GM19025 (cell line): ENCODE data around the gene TAC3.
A peak's percentile ranks its signal among the peaks of the same experiment; 100 is the strongest.

Source experiments
- ATAC-seq: cut with Tn5 transposase; IDR thresholded peaks from one replicate; pipeline ENCODE4 v1.9.1; 2021; ENCODE audit warnings: mild to moderate bottlenecking, low read depth, moderate library complexity; ENCODE audit not compliant: unreplicated experiment

Gene TAC3

DNA sequence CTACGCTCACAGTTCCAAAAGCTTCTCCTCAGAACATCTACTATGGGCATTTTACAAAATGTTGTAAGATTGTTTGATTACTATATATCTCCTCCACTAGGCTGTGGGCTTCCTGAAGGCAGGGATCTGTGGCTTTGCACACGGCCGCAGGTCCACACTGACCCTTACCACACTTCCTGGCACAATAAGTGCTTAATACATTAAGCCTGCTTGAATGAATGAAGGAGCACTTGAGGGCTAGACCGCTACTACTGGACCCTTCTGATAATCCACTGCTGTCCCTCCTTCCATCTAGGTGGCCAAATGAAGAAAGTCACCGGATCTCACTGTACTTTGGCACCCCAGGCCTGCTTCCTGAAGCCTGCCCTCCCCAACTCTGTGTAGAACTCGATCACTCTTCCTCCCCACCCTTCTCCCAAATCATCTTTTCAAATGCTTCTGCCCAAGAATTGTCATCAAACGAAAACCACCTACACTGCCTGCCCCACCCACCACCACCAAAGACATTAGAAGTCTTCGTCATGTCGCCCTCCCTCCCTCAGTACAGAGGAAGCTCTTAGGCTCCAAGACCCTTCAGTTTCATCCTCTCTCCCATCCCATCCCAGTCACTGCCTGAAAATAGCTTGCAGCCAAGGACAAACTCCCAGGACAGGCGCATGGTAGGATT is 9.4 kb downstream of the TAC3 start:
- ATAC-seq = no peak

DNA sequence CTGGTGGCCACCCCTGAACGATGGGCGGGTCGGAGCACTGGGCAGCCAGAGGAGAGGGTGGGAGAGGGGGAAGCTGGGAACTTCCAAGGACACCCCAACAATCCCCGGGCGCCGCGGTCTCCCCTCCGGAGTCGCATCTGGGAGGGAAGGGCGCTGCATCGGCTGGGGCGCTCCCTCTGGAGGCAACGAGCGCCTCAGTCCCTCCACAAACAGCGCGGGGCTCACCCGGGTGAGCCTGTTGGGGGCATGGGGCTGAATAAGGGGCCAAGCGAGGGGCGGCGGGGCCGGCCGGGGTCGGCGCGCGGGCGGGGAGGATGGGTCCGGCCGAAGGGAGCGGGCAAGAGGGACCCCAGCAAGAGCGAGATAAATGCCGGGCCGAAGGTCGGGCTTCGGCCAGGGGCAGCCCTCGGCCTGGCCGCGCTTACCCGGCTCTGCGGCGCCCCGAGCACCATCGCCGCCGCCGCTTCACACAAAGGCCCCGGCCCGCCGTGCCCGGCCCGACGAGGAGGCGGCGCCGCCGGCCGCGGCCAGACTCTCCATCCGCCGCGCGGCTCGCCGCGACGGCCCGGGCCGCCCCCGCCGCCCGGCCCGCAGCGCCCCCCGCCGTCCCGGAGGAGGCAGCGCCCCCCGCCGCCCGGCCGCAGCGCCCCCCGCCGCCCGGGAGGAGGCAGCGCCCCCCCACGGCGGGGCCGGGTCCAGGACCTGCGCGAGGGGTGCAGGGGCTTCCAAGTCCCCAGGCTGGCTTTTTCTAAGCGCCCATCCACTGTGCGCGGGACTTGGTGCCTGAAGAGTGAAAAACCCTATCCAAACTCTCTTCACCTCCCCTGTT is 10.1 kb downstream of the TAC3 start, which contains the start of gene ZBTB39:
ZBTB39 (minus strand) TSS at position 567 of the 829 bp plus-strand sequence. CDS start 1,629 bp downstream, outside the sequence.
- ATAC-seq = peak; percentile 84

DNA sequence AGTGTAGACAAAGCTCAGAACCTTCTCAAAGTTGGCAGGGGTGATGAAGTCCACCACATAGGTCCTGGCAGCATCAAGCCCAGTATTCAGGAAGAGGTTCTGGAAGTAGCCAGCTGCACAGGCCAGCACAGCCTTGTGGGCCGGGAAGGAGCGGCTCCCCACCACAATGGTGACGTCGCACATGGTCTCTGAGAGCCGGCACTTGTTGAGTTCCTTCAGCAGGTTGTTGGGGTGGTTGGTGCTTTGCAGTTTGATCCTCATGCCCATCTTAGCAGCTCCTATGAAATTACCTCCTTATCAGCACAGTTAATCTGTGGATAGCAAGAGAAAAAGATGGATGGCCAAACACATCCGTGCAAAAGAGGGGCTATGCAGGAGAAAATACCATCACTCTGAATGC is 11.7 kb downstream of the TAC3 start:
- no peak for ATAC-seq

DNA sequence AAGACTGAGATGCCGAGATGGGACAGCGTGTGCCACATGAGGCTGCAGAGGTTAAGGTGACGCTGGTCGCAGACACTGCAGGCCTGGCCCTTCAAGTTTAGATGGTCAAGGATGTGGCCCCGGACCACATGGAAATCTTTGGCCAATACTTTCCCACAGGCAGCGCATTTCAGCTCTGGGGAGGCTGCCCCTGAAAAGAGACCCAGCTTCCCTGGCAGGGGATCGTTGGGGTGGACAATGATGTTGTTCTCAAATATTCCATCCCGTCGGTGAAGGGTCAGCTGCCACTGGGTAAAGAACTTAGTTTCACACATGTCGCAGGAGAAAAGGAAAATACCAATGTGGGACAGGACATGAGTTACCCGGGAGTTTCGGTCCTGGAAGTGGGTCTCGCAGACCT is 12.9 kb downstream of the TAC3 start:
- ATAC-seq = no peak

DNA sequence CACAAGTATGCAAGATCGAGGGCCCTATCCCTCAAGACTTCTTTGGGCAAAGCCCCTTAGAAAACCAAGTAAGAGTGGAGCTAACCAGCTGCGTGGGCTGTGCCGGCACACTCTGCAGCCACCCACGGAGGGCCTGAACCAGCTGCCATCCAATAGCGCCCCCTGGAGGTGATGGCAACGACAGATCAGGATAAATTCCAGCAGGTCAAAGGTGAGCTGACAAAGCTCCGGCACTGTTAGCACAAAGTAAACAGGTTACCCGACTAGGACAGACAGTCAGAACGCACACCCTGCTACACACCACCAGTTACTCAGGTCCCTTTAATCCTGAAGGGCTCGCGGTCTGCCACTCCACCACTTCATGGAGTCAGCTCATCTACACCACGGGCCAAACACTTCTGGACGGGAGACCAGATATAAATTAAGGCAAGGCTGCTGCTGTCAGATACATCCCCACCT is 14.9 kb downstream of the TAC3 start:
- no peak for ATAC-seq

DNA sequence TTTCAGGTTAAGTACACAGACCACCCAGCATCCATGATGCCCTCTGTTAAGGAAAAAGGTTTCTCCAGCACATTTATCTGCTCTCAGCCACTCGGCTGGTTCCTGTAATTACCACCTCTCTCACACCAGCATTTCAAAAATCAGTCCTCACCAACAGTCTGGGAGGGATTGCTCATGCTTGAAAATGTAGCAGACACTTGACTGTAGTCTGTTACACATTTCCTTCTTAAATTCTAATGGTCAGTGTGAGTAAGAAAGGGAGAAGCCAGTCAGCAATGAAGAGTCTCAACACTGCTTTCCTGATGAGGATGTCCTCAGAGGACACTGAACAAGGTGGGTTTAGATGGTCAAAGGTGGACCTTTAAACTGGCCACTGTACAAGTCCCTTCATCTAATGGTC is 15.9 kb downstream of the TAC3 start:
- no peak for ATAC-seq

DNA sequence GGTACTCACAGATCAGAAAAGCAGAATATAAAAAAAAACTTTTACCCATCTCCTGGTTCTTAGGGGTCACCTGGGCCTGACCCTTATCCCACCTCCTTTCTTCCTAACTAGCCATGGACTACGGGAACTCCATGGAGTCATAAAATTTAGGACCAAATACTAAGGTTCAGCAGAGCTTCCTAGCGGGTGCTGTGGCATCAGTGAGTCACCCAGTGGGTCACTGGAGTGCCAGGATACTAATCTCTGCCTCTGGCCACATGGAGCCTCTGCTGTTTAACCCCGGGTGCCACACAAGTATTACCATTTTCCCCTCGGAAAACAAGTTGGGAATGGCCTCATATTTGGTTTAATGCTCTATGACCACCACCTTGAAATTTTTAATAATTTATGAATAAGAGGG is 16.9 kb downstream of the TAC3 start:
- ATAC-seq = no peak

DNA sequence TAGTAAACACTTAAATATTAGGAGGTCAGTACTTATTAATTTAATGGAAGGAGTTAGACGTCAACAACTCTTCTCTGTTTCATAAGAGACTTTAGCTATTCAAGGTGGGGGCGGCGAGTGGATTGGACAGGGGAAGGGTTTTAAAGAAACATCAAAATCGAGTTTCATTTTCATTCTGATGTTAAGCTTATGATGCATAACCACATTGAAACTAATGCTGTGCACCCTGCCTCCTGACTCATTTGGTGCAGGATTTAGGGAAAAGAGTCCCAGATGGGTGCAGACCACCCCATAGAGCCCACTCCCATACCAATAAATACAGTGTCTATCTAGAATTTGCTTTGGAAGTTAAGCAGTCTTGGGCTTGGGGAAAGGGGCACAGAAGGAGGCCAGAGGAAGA is 17.3 kb downstream of the TAC3 start:
- ATAC-seq = peak; percentile 78

DNA sequence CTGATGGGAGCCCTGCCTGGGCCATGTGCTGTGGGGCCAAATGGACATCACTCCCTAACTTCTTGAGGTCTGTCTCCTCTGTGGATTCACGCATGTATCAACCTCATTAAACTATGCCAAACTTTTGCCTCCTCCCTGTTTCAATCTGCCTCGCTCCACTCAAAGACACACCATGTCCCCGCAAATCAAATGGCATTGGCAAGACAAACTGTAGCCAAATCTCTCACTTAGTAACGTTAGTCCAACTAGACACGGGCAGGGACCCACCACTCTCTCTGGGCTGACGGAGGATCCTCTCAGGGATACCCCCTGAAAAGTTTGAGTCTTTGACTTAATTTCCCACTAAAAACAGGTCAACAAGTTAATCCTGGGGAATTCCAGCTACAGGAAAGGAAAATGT is 18.0 kb downstream of the TAC3 start:
- ATAC-seq = no peak

DNA sequence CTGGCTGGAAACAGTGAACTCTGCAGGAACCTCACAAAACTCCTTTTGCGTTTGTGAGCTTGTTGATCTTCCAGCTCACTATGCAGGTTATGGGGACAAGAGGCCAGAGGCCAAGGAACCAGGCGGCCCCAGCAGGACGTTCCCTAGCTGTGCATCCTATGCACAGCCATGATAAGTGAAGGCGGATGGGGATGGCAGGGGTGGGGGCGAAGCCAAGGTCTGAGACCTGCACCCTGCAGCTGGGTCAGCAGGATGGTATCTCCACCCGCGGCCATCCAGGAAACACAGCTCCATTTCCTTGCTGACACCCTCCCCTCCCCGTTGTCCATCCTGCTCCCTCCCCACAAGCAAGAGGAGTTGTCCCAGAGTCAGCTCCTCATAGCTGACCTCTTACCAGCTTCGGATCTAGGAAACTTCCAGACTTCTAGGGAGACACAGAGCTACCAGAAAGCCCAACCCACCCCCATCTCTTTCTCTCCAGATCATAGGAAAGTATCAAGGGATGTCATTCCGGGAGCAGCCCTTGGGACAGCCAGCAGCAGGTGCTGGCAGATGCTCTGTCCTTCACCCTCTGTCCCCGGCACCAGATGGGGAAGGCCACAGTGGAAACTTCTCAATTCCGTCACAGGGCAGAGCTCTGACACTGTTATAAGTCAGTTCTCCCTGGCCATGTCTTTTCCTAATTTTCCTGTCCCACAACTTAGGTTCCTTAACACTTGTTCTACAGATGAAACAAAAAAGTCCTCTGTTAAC is 19.4 kb downstream of the TAC3 start:
- no peak for ATAC-seq

DNA sequence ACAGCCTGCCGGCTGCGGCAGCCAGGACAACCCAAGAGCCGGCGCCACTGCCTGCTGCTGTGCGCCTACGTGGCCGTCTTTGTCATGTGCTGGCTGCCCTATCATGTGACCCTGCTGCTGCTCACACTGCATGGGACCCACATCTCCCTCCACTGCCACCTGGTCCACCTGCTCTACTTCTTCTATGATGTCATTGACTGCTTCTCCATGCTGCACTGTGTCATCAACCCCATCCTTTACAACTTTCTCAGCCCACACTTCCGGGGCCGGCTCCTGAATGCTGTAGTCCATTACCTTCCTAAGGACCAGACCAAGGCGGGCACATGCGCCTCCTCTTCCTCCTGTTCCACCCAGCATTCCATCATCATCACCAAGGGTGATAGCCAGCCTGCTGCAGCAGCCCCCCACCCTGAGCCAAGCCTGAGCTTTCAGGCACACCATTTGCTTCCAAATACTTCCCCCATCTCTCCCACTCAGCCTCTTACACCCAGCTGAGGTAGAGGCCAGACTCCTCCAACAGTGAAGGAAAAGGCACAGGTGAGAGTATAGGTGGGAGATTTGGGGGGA is 20.3 kb downstream of the TAC3 start:
- ATAC-seq = no peak

DNA sequence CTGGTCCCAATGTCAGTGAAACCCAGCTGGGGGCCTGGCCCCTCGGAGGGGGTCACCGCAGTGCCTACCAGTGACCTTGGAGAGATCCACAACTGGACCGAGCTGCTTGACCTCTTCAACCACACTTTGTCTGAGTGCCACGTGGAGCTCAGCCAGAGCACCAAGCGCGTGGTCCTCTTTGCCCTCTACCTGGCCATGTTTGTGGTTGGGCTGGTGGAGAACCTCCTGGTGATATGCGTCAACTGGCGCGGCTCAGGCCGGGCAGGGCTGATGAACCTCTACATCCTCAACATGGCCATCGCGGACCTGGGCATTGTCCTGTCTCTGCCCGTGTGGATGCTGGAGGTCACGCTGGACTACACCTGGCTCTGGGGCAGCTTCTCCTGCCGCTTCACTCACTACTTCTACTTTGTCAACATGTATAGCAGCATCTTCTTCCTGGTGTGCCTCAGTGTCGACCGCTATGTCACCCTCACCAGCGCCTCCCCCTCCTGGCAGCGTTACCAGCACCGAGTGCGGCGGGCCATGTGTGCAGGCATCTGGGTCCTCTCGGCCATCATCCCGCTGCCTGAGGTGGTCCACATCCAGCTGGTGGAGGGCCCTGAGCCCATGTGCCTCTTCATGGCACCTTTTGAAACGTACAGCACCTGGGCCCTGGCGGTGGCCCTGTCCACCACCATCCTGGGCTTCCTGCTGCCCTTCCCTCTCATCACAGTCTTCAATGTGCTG is 21.0 kb downstream of the TAC3 start:
- no peak for ATAC-seq

DNA sequence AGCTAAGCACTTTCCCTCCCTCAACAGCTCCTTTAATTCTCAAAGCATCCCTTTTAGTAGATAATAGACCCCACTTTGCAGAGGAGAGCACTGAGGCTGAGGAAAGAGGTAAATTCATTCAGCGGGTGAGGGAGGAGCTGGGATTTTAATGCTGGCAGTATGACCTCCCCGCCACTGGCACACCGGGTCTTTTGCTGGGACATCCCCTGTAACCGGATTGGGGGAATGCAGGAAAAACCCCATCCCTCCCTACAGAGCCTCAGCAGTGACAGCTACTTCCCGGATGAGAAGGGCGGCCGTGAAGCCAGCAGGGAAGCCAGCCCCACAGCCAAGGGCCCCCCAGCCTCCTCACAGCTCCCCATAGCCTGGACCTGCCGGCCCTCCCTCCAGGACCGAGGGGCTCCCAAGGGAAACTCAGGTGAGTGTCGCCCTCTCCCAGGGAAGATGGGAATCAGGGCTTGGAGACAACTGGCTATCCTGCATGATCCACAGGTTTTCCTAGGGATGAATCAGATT is 22.0 kb downstream of the TAC3 start:
- no peak for ATAC-seq

DNA sequence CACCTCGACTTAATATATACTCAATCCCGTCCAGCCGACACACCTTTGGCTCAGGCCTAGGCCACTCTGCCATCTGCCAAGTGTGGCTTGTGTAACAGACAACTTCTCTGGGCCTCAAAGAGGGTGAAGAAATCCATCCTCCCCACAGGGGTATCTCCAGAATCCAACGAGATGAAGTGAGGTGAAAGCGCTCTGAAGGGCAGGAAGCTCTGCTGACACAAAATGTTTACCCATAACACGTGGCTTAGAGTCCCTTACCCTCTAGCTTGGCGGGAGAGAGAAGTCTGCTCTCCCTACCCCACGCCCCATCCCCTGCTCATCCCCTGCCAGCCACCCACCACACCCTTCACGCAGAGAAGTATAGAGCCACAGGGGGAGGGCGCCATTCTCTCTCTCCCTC is 23.0 kb downstream of the TAC3 start:
- ATAC-seq = no peak

DNA sequence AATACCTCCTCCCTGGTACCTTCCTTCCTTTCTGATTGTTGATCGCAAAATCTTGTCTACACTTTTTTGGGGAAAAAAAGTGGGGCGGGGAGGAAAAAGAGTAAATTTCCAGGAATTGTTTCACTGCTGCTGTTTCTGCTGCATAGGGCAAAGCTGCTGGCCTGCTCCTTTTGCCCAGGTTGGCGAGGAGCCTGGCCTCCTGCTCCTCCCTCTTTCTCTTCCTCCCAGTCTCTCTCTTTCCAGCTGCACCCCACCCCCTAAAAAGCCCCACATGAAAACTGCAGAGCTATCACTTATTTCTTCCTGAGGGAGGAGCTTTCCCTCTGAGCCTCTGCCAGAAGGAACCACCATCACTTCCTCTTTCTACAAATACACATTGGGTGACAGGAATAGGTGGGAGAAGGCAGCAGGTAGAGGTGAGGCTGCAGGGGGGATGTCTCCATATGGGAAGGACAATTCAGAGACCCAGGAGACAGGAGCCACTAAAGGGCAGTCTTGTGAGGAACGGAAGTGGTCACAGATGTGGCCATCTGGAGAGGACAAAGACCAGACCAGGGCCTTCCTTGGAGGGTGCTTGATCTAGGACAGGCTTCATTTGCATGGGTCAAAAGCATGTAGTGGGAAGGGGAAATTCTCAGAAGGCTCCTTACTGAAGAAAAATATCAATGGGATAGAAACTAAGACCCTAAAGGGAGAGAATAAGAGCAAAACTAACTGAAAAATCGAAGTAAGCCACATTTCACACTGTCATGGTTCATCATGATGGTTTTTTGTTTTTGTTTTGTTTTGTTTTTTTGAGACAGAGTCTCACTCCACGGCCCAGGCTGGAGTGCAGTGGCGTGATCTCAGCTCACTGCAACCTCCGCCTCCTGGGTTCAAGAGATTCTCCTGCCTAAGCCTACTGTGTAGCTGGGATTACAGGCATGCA is 24.7 kb downstream of the TAC3 start:
- ATAC-seq = no peak

DNA sequence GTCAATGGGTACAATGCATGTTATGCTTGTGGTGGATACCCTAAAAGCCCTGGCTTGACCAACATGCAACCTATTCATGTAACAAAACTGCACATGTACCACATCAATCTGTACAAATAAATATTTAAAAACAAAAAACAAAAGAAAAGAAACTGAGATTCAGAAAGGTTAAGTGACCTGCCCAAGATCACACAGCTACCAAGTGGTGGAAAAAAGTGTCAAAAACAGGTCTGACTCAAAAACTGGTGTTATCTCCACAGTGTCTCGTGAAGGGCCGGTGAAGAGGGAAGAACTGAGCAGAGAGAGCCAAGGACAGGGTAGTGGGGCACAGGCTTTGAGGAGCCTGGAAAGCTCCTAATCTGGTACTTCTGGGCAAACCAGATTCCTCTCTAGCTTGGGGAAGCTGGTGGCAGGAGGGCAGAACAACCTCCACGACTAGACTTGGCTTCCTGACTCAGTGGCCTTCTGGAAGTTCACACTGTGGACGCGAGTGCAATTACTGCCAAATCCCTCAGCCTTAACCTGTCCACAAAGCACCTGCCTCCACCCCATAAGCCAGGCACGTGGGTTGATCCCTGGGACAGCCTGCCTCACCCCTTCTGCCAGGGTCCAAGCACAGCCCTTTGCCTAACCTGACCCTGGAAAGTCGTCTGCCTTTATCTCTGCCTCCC is 25.5 kb downstream of the TAC3 start:
- no peak for ATAC-seq

DNA sequence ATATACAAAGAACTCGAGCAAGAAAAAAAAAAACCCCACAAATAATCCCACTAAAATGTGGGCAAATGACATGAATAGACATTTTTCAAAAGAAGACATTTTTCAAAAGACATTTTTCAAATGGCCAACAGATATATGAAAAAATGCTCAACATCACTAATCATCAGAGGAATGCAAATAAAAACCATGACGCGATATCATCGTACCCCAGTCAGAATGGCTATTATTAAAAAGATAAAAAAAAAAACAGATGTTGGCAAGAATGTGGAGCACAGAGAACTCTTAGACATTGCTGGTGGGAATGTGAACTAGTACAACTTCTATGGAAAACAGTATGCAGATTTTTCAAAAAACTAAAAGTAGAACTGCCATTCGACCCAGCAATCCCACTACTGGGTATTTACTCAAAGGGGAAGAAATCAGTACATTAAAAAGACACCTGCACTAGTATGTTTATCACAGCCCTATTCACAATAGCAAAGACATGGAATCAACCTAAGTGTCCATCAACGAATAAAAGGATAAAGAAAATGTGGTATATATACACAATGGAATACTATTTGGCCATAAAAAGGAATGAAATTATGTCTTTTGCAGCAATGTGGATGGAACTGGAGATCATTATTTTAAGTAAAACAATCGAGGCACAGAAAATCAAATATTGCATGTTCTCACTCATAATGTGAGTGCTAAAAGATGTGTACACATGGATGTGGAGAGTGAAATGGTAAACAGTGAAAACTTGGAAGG is 26.3 kb downstream of the TAC3 start:
- ATAC-seq = no peak
